Astrocyte (in vitro differentiated cells and primary cell): ENCODE measurements around the gene MOB3C. TPM values are rescaled to one million over a fixed set of nuclear protein-coding genes. Genes with fewer than 3 reads are reported as not detected.

ENCODE experiments used
- DNase-seq: peaks from one replicate; pipeline ENCODE4 v3.0.0-alpha.2; 2010; ENCODE audit warnings: low read depth
- FAIRE-seq: peaks from 2 replicates; lab custom pipeline; 2011; peaks lifted over from hg19 to GRCh38; lab: Jason Lieb, UNC
- H2AFZ ChIP-seq: 2 replicates; pipeline ENCODE4 v1.6.0; 2012; ENCODE audit warnings: low read depth, low read length, inconsistent platforms
- H3K27ac ChIP-seq: 2 replicates; pipeline ENCODE4 v1.5.1; 2011; ENCODE audit warnings: low read depth, low read length, inconsistent platforms
- H3K27me3 ChIP-seq: 2 replicates; pipeline ENCODE4 v1.6.0; 2011; ENCODE audit warnings: low read length, inconsistent platforms; ENCODE audit not compliant: insufficient read depth
- H3K36me3 ChIP-seq: 2 replicates; pipeline ENCODE4 v1.5.1; 2011; ENCODE audit warnings: low read length, inconsistent platforms; ENCODE audit not compliant: insufficient read depth
- H3K4me1 ChIP-seq: 2 replicates; pipeline ENCODE4 v1.5.1; 2011; ENCODE audit warnings: low read length, inconsistent platforms; ENCODE audit not compliant: insufficient read depth
- H3K4me2 ChIP-seq: 2 replicates; pipeline ENCODE4 v1.6.0; 2012; ENCODE audit warnings: low read length, inconsistent platforms
- H3K4me3 ChIP-seq: 2 replicates; pipeline ENCODE4 v1.5.1; 2011; ENCODE audit warnings: low read depth, mild to moderate bottlenecking, low read length, inconsistent platforms; ENCODE audit not compliant: insufficient read depth
- H3K79me2 ChIP-seq: 2 replicates; pipeline ENCODE4 v1.6.0; 2012; ENCODE audit warnings: mild to moderate bottlenecking, low read length, inconsistent platforms; ENCODE audit not compliant: insufficient read depth
- H3K9ac ChIP-seq: 2 replicates; pipeline ENCODE4 v1.6.0; 2012; ENCODE audit warnings: mild to moderate bottlenecking, low read length, inconsistent platforms
- H3K9me3 ChIP-seq: 2 replicates; pipeline ENCODE4 v1.5.1; 2012; ENCODE audit warnings: low read depth, mild to moderate bottlenecking, low read length, inconsistent platforms; ENCODE audit not compliant: insufficient read depth
- H4K20me1 ChIP-seq: 2 replicates; pipeline ENCODE4 v1.6.0; 2012; ENCODE audit warnings: low read length, inconsistent platforms; ENCODE audit not compliant: insufficient read depth
- H3K27ac Mint-ChIP-seq: one replicate; pipeline ENCODE4 v1.8.0; 2021; ENCODE audit warnings: mild to moderate bottlenecking, mixed read lengths; ENCODE audit not compliant: unreplicated experiment
- H3K27me3 Mint-ChIP-seq: one replicate; pipeline ENCODE4 v1.8.0; 2021; ENCODE audit warnings: low read depth, mixed read lengths; ENCODE audit not compliant: unreplicated experiment
- H3K36me3 Mint-ChIP-seq: one replicate; pipeline ENCODE4 v1.8.0; 2021; ENCODE audit warnings: low read depth, mixed read lengths; ENCODE audit not compliant: unreplicated experiment
- H3K4me1 Mint-ChIP-seq: one replicate; pipeline ENCODE4 v1.8.0; 2021; ENCODE audit warnings: low read depth, mixed read lengths; ENCODE audit not compliant: unreplicated experiment
- H3K4me3 Mint-ChIP-seq: one replicate; pipeline ENCODE4 v1.8.0; 2021; ENCODE audit warnings: mild to moderate bottlenecking, moderate library complexity, mixed read lengths; ENCODE audit not compliant: unreplicated experiment
- H3K9me3 Mint-ChIP-seq: one replicate; pipeline ENCODE4 v1.8.0; 2021; ENCODE audit warnings: mild to moderate bottlenecking, mixed read lengths; ENCODE audit not compliant: unreplicated experiment
- EZH2 ChIP-seq: IDR thresholded peaks from 2 replicates; pipeline ENCODE4 v1.6.1; 2012; ENCODE audit warnings: mild to moderate bottlenecking, low read length, inconsistent platforms; ENCODE audit not compliant: insufficient read depth
- total RNA-seq: library from RNA; stranded (reverse); gene quantifications from 2 replicates; pipeline ENCODE4 v1.2.1, GENCODE V29; 2021
- TF ChIP-seq, protein P1 (sequence below): IDR thresholded peaks from 2 replicates; pipeline ENCODE4 v1.5.1; 2011; ENCODE audit warnings: low read depth, mild to moderate bottlenecking, inconsistent platforms, low read length, moderate library complexity; ENCODE audit not compliant: insufficient read depth

Gene MOB3C
- total RNA-seq, 1 donor from 2014 or later: 4.8 TPM

- Mint-ChIP-seq H3K27ac (no peak overlapping the region), H3K27me3 (peaks cover 22% of the 10 kb centered on the region), H3K4me1 (peaks cover 4% of the 10 kb centered on the region), H3K9me3 (peaks cover 2% of the 10 kb centered on the region), H3K36me3 (peaks cover 2% of the 10 kb centered on the region), H3K4me3 (no peak overlapping the region)
- H3K27me3 ChIP-seq: no peaks in the 10 kb centered on the region
- H3K4me2 ChIP-seq: no peak overlapping the region
- H4K20me1 ChIP-seq: no peaks in the 10 kb centered on the region
- no peak overlapping the region for H3K9ac ChIP-seq
- H3K4me3 ChIP-seq: no peak overlapping the region
- no peak for FAIRE-seq
- no peaks in the 10 kb centered on the region for H3K79me2 ChIP-seq
- H3K27ac ChIP-seq: no peak overlapping the region
- peaks cover 2% of the 10 kb centered on the region for H3K4me1 ChIP-seq
- no peak for DNase-seq
- TF ChIP-seq, protein P1, sequence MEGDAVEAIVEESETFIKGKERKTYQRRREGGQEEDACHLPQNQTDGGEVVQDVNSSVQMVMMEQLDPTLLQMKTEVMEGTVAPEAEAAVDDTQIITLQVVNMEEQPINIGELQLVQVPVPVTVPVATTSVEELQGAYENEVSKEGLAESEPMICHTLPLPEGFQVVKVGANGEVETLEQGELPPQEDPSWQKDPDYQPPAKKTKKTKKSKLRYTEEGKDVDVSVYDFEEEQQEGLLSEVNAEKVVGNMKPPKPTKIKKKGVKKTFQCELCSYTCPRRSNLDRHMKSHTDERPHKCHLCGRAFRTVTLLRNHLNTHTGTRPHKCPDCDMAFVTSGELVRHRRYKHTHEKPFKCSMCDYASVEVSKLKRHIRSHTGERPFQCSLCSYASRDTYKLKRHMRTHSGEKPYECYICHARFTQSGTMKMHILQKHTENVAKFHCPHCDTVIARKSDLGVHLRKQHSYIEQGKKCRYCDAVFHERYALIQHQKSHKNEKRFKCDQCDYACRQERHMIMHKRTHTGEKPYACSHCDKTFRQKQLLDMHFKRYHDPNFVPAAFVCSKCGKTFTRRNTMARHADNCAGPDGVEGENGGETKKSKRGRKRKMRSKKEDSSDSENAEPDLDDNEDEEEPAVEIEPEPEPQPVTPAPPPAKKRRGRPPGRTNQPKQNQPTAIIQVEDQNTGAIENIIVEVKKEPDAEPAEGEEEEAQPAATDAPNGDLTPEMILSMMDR: no peak
- no peak overlapping the region for H2AFZ ChIP-seq
- no peaks in the 10 kb centered on the region for H3K36me3 ChIP-seq
- no peaks in the 10 kb centered on the region for H3K9me3 ChIP-seq
Observed at GRCh38 chr1:46621930-46622329, 5.3 kb upstream of the MOB3C start.

- no peak overlapping the region for H3K27ac Mint-ChIP-seq
- peaks cover 2% of the 10 kb centered on the region for H3K9me3 Mint-ChIP-seq
- H3K4me3 Mint-ChIP-seq: no peak overlapping the region
- FAIRE-seq (no peak), DNase-seq (no peak)
- Histone ChIP-seq H3K4me1 (peaks cover 6% of the 10 kb centered on the region), H3K27ac (no peak overlapping the region), H3K27me3 (no peaks in the 10 kb centered on the region), H3K4me3 (no peak overlapping the region), H3K36me3 (no peaks in the 10 kb centered on the region), H3K4me2 (no peak overlapping the region), H3K79me2 (peaks cover 7% of the 10 kb centered on the region), H4K20me1 (peaks cover 10% of the 10 kb centered on the region), H3K9ac (no peak overlapping the region), H2AFZ (no peak overlapping the region), H3K9me3 (no peaks in the 10 kb centered on the region)
- H3K4me1 Mint-ChIP-seq: peaks cover 16% of the 10 kb centered on the region
- peaks cover 2% of the 10 kb centered on the region for H3K36me3 Mint-ChIP-seq
- peaks cover 22% of the 10 kb centered on the region for H3K27me3 Mint-ChIP-seq
- TF ChIP-seq EZH2: no peak
- TF ChIP-seq, protein P1: no peak
Observed at GRCh38 chr1:46619656-46620258, 3.1 kb upstream of the MOB3C start.

- Histone ChIP-seq H3K4me3 (no peak overlapping the region), H3K9me3 (no peaks in the 10 kb centered on the region), H3K27ac (no peak overlapping the region), H3K79me2 (peaks cover 7% of the 10 kb centered on the region), H3K4me2 (no peak overlapping the region), H3K4me1 (peaks cover 12% of the 10 kb centered on the region), H4K20me1 (peaks cover 18% of the 10 kb centered on the region), H3K36me3 (no peaks in the 10 kb centered on the region), H3K27me3 (no peaks in the 10 kb centered on the region), H2AFZ (no peak overlapping the region), H3K9ac (no peak overlapping the region)
- DNase-seq: no peak
- peaks cover 2% of the 10 kb centered on the region for H3K36me3 Mint-ChIP-seq
- peaks cover 22% of the 10 kb centered on the region for H3K27me3 Mint-ChIP-seq
- H3K9me3 Mint-ChIP-seq: peaks cover 2% of the 10 kb centered on the region
- H3K4me1 Mint-ChIP-seq: peaks cover 19% of the 10 kb centered on the region
- FAIRE-seq: no peak
- TF ChIP-seq EZH2: no peak
- TF ChIP-seq, protein P1: no peak
- H3K27ac Mint-ChIP-seq: no peak overlapping the region
- no peak overlapping the region for H3K4me3 Mint-ChIP-seq
Observed at GRCh38 chr1:46618754-46619415, 2.3 kb upstream of the MOB3C start.
